GM12892 (cell line): ENCODE data around the gene SWT1.

Source experiments
- POLR2AphosphoS5 ChIP-seq: IDR thresholded peaks from 2 replicates; pipeline ENCODE4 v1.6.1; 2011; ENCODE audit warnings: low read depth, low read length, control low read depth
- TAF1 ChIP-seq: IDR thresholded peaks from 2 replicates; pipeline ENCODE4 v1.6.1; 2011; ENCODE audit warnings: low read depth, mild to moderate bottlenecking, control low read depth, low read length, borderline replicate concordance

DNA sequence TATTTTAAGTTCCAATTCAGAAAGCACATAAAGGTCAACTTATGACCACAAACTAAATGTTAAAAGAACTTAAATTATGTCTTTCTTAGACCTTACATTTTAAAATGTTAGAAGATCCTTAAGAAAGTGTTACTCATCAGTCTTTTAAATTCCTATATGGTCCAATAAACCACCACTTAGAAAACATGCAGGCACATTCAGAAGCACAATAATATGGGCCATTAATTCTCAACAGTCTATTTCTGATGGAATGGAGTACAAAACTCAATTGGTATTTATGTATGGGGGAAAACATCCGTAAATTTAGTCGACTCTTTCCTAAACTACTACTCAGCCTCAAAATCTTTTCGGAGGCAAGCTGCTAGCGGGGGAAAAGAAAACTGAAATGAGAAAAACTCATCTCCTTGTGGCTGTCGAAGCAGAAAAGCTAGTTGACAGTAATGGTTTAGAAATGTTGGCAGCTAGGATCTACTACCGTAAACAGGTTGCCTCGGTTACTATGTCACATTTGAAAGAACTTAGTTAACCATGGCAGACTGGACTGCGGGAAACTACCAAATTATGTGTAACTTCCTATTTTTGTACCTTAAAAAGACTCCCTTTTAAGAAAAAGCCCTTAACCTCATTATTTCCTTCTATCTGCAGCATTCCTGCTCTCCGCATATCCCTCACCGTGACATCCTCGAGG lies 1.2 kb upstream of the SWT1 start:
- no peak for TF ChIP-seq POLR2AphosphoS5
- no peak for TF ChIP-seq TAF1
